ENCODE data around the gene ANKRD31.
"Not testable (repeated sequence)": the region's sequence is repeated elsewhere in the genome, so short reads cannot be mapped to it uniquely, and the experiment has no call there.

DNA sequence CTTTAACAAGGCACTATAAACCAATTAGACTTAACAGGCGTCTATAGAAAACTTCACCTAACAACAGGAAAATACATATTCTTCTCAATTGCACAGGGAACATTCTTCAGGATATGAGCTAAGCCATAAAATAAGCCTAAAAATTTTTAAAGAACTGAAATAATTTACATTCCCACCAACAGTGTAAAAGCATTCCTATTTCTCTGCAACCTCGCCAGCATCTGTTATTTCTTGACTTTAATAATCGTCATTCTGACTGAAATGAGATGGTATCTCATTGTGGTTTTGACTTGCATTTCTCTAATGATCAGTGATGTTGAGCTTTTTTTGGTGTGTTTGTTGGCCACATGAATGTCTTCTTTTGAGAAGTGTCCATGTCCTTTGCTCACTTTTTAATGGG, 140.7 kb downstream of the ANKRD31 start:
- TF ChIP-seq, protein P1, sequence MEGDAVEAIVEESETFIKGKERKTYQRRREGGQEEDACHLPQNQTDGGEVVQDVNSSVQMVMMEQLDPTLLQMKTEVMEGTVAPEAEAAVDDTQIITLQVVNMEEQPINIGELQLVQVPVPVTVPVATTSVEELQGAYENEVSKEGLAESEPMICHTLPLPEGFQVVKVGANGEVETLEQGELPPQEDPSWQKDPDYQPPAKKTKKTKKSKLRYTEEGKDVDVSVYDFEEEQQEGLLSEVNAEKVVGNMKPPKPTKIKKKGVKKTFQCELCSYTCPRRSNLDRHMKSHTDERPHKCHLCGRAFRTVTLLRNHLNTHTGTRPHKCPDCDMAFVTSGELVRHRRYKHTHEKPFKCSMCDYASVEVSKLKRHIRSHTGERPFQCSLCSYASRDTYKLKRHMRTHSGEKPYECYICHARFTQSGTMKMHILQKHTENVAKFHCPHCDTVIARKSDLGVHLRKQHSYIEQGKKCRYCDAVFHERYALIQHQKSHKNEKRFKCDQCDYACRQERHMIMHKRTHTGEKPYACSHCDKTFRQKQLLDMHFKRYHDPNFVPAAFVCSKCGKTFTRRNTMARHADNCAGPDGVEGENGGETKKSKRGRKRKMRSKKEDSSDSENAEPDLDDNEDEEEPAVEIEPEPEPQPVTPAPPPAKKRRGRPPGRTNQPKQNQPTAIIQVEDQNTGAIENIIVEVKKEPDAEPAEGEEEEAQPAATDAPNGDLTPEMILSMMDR (conservative IDR thresholded peaks at IDR 0.05; ENCODE audit: low read depth, low read length), result not testable (repeated sequence)
- TF ChIP-seq EZH2 (IDR thresholded peaks at IDR 0.05; ENCODE audit: borderline replicate concordance, low read depth, low read length, poor library complexity, severe bottlenecking), result not testable (repeated sequence)

All from A673 (cell line).